ENCODE measurements around the gene DYRK1B.
"Not testable (repeated sequence)": the region's sequence is repeated elsewhere in the genome, so short reads cannot be mapped to it uniquely, and the experiment has no call there.

DYRK1B gene

DNA sequence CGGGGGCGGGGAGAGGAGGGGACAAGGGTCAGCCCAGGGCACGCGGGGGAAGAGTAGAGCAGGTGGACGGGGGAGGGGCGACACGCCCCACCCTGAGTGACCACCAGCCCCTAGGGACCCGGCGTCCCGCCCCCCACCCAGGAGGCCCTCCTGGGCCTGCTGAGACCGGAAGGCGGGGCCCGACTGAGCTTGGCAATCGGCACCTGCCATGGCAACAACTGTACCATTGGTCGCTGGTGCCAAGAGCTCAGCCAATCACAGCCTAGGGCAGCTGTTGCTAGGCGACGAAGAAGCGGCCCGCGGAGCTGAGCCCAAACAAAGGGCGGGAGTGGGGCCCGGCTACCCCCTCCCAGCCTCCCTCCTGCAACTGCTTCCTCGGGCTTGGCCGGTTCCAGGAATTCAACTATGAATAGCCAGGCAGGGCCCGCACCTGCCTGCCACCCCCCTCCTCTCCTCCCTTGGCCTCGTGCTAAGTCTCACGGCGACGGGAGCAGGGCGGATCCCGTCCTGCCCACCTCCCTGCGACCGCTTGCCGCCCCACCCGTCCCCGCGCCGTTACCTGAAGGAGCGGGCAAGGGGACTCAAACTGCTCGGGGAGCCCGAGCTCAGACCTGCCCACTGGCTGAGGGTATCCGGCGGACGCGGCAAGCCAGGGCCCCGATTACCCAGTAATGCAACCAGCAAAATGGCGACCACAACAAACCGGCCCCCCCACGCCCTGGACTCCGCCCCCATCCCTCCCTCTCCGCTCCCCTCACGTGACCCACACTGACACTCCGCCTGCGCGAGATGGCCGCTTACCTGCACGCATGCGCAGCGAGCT is at the start of gene DYRK1B:
DYRK1B (minus strand) TSS at position 699 of the 823 bp plus-strand sequence. CDS start 2,295 bp downstream, outside the sequence.
- TF ChIP-seq, protein P1, sequence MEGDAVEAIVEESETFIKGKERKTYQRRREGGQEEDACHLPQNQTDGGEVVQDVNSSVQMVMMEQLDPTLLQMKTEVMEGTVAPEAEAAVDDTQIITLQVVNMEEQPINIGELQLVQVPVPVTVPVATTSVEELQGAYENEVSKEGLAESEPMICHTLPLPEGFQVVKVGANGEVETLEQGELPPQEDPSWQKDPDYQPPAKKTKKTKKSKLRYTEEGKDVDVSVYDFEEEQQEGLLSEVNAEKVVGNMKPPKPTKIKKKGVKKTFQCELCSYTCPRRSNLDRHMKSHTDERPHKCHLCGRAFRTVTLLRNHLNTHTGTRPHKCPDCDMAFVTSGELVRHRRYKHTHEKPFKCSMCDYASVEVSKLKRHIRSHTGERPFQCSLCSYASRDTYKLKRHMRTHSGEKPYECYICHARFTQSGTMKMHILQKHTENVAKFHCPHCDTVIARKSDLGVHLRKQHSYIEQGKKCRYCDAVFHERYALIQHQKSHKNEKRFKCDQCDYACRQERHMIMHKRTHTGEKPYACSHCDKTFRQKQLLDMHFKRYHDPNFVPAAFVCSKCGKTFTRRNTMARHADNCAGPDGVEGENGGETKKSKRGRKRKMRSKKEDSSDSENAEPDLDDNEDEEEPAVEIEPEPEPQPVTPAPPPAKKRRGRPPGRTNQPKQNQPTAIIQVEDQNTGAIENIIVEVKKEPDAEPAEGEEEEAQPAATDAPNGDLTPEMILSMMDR (IDR thresholded peaks at IDR 0.05; ENCODE audit: control insufficient read depth, insufficient read depth, low read depth, low read length, missing control alignments) = no peak
- H3K4me3 ChIP-seq (ENCODE audit: control insufficient read depth, low read depth, low read length) = peak within 1 kb of the TSS; percentile 71
- peak; percentile 84 for DNase-seq (ENCODE audit: low read depth)

DNA sequence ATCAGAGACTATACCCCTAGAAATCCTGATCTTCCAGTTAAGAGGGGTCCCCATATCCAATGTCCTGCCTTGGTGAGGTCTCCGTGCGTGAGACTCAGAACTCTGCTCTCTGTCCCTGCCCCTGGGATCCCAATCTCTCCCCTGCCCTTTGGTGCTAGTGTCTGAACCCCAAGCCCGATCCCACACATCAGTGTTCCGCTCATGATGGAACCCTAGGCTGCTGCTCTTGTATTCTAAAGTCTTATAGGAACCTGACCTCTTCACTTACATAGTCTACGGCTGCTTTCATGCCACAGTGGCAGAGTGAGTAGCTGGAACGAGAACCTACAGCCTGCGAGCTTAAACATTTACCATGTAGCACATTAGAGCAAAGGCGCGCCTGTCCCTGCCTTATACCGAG is 48.7 kb upstream of the DYRK1B start:
- DNase-seq (ENCODE audit: low read depth); H3K4me3 ChIP-seq (ENCODE audit: control insufficient read depth, low read depth, low read length): not testable (repeated sequence)

GRCh38 chr19:39881495-39882110 is 47.6 kb upstream of the DYRK1B start:
- TF ChIP-seq, protein P1 (IDR thresholded peaks at IDR 0.05; ENCODE audit: control insufficient read depth, insufficient read depth, low read depth, low read length, missing control alignments) = peak; percentile 19

DNA sequence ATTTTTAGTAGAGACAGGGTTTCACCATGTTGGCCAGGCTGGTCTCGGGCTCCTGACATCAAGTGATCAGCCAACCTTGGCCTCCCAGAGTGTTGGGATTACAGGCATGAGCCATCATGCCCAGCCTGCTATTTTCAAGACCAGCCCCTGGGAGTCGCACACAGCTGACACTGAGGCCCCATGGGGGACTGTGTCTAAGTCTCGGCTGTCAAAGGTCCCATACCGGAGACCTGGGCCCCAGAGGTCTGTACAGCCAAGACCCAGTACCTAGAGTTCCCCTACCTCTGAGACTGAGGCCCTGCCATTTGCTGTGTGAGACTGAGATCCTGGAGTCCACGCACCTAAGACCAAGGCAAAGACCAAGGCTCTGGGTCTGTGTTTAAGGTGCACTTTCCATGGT is 46.3 kb upstream of the DYRK1B start:
- H3K4me3 ChIP-seq (ENCODE audit: control insufficient read depth, low read depth, low read length); DNase-seq (ENCODE audit: low read depth): not testable (repeated sequence)

More at GRCh38 chr19:39881495-39882110, 47.6 kb upstream of the DYRK1B start:
- not testable (repeated sequence) for DNase-seq (ENCODE audit: low read depth); H3K4me3 ChIP-seq (ENCODE audit: control insufficient read depth, low read depth, low read length)

DNA sequence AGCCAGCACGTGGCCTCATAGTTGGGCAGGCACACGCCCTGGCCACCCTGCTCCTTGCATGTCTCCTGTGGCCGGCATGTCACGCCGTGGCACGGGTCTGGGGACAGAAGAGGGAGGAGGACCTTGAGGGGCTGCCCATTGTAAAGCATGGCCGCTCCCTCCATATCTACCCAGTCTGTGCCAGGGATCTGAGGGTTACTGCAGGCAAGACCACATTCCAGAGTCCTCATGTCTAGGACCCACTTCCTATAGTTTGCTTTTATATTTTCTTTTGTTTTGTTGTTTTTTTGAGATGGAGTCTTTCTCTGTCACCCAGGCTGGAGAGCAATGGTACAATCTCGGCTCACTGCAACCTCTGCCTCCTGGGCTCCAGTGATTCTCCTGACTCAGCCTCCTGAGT is 45.8 kb upstream of the DYRK1B start:
- DNase-seq (ENCODE audit: low read depth); H3K4me3 ChIP-seq (ENCODE audit: control insufficient read depth, low read depth, low read length): not testable (repeated sequence)

- not testable (repeated sequence) for DNase-seq (ENCODE audit: low read depth); H3K4me3 ChIP-seq (ENCODE audit: control insufficient read depth, low read depth, low read length)
These were observed 44.9 kb upstream of the DYRK1B start for GRCh38 chr19:39878866-39879265.

- no peak overlapping the region for H3K4me3 ChIP-seq (ENCODE audit: control insufficient read depth, low read depth, low read length)
- no peak for DNase-seq (ENCODE audit: low read depth)
- TF ChIP-seq, protein P1 (IDR thresholded peaks at IDR 0.05; ENCODE audit: control insufficient read depth, insufficient read depth, low read depth, low read length, missing control alignments) = no peak
These were observed 44.4 kb upstream of the DYRK1B start for GRCh38 chr19:39878398-39878797.

GRCh38 chr19:39877982-39878381 is 44.0 kb upstream of the DYRK1B start:
- not testable (repeated sequence) for DNase-seq (ENCODE audit: low read depth); H3K4me3 ChIP-seq (ENCODE audit: control insufficient read depth, low read depth, low read length)

DNA sequence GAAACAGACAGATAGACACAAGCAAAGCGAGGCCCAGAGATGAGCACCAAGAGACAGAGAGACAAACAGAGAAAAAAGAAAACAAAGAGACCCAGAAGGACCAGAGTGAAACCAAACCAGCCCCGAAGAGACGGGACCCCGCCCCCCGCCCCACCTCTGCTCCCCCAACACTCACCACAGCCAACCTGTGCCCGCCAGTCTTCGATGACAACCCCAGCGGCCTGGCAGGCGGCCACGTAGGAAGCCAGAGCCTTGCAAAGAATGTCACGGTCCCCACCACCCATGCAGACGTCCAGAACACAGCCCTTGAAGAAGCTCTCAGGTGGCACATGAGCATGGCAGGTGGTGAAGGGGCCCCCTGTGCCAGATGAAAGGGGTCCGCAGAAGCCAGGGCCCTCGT is 43.5 kb upstream of the DYRK1B start:
- DNase-seq (ENCODE audit: low read depth); H3K4me3 ChIP-seq (ENCODE audit: control insufficient read depth, low read depth, low read length): not testable (repeated sequence)

GRCh38 chr19:39876486-39876885 is 42.5 kb upstream of the DYRK1B start:
- H3K4me3 ChIP-seq (ENCODE audit: control insufficient read depth, low read depth, low read length); DNase-seq (ENCODE audit: low read depth): not testable (repeated sequence)

GRCh38 chr19:39875401-39875864 is 41.5 kb upstream of the DYRK1B start:
- not testable (repeated sequence) for DNase-seq (ENCODE audit: low read depth); H3K4me3 ChIP-seq (ENCODE audit: control insufficient read depth, low read depth, low read length)
